C4-2B (cell line): ENCODE results near the gene TRERF1.

Source experiments
- CTCF ChIP-seq: fragments of 450-650 bp; conservative IDR thresholded peaks from 2 replicates; pipeline ENCODE4 v1.5.1; 2017; ENCODE audit warnings: mild to moderate bottlenecking
- ZFX ChIP-seq: fragments of 450-650 bp; IDR thresholded peaks from 2 replicates; pipeline ENCODE4 v1.6.1; 2017

DNA sequence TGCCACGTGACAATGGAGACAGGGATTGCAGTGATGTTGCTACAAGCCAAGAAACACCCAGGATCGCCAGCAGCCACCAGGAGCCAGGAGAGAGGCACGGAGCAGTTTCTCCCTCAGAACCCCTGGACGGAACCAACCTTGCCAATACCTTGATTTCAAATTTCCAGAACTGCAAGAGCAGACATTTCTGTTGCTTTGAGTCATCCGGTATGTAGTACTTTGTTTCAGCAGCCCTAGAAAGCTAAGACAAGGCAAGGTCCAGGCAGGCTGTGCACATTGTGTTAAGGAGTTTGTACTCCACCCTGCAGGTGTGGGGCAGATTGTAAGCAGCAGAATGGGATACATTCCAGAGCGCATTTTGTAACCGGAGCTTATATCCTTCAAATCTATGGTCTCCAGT, 48.3 kb downstream of the TRERF1 start:
- TF ChIP-seq CTCF = no peak
- TF ChIP-seq ZFX = no peak
